ENCODE results near the gene NUDT5. TPM values are rescaled to one million over a fixed set of nuclear protein-coding genes. Genes with fewer than 3 reads are reported as not detected.

NUDT5 gene
- total RNA-seq: 10 to 100 TPM; 95.9 to 98.6 TPM

DNA sequence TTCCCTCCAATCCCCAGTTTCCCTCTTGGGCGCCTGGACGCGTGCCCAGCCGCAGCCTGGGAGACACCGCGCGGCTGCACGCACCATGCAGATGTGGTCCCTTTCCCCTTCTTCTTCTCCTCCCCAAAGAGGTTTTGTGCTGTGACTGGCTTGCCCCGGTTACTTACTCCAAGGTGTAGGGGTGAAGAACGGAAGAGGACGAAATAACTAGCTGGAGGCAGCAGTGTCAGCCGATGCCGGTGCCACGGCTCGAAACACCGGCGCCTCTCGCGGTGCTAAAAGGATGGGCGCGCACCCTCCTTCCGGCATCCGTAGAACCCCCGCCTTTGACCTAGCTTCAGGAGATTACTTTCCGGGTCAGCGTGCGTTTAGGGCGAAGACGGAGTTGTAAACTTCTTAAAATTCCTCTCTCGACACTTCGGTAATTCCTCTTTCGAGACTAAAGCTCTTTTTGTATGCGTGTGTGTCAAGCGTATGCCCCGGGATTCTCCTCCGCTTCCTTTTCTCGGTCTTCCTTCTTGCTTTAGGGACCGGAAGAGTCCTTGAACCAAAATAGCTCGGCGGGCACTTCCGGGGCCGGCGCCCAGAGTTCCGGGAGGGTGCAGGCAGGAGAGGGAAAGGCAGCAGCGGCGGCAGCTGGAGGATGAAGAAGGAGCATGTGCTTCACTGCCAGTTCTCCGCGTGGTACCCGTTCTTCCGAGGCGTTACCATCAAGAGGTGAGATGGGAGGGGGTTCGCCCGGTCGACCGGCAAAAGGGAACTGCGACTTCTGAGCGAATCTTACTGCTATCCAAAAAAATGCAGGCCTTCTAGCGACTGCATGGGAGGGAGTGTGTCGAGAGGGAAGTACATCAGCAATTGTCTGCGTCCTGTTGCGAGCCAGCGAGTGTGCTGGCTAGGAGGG, at the start of gene NUDT5, which contains the start of gene CDC123:
NUDT5 (minus strand) TSS at position 289 of the 904 bp plus-strand sequence. CDS start 9,600 bp downstream, outside the sequence.
CDC123 (plus strand) TSS at position 586 of the 904 bp plus-strand sequence; CDS start at position 644, 58 bp downstream.
- Mint-ChIP-seq H3K27me3 (no peaks in the 10 kb centered on the region), H3K4me3 (peak within 1 kb of the TSS; percentile 95), H3K9me3 (no peaks in the 10 kb centered on the region), H3K4me1 (ENCODE audit: low read depth) (peaks cover 50% of the 10 kb centered on the region), H3K27ac (peak within 1 kb of the TSS; percentile 99), H3K36me3 (ENCODE audit: low read depth) (peaks cover 56% of the 10 kb centered on the region)
- ChIA-PET POLR2A (interaction anchor here (0.7 to 2.2 kb wide), 12 partner anchors 8 to 155 kb away, joined by 3 to 12 read pairs (median 4); partner anchors contain the start of genes CAMK1D and UPF2), CTCF (interaction anchor here (0.6 to 3.0 kb wide), 5 partner anchors 16 to 514 kb away, joined by 3 to 26 read pairs (median 4); no protein-coding TSS in a partner anchor)
- TF ChIP-seq, protein P1, sequence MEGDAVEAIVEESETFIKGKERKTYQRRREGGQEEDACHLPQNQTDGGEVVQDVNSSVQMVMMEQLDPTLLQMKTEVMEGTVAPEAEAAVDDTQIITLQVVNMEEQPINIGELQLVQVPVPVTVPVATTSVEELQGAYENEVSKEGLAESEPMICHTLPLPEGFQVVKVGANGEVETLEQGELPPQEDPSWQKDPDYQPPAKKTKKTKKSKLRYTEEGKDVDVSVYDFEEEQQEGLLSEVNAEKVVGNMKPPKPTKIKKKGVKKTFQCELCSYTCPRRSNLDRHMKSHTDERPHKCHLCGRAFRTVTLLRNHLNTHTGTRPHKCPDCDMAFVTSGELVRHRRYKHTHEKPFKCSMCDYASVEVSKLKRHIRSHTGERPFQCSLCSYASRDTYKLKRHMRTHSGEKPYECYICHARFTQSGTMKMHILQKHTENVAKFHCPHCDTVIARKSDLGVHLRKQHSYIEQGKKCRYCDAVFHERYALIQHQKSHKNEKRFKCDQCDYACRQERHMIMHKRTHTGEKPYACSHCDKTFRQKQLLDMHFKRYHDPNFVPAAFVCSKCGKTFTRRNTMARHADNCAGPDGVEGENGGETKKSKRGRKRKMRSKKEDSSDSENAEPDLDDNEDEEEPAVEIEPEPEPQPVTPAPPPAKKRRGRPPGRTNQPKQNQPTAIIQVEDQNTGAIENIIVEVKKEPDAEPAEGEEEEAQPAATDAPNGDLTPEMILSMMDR (IDR thresholded peaks at IDR 0.05): no peak
- DNase-seq (peak; percentile 94), ATAC-seq (peak; percentile 95)
- intact Hi-C loops (cut with micrococcal nuclease): loop anchor here (10.0 kb wide), 1 partner anchor 151 kb away; the partner anchor contains the start of gene UPF2

DNA sequence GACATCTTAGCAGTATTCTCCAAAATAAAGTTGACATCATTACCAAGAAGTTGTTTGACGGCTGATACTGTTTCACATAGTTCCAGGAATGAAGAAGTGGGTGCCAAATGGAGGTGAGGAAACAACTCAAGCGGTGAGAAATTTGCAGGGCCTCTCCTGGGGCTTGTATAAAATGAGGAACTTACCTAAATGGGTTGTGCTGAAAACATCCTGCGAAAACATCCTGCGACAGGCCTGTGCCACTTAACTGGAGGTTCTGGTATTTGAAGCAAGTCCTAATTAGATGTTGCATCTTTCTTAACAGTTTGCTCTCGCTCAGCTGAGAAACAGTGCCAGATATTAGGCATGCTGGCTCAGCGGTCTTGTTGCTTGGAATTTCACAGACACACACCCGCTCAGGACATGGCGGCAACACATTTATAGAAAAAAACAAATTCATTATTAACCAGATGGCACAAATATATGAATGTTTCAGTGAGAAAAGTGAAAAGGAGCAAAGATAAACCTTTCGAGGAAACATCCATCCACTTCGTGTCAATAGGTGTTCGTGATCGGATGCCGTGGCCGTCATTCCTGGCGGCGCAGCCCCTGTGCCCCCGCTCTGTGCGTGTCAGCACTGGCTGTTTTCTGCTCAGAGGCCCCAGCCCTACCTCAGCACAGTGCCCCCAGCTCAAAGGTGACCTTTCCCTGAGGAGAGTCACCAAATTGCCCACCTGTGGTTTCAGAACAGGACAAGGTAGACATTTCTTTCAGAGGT, 48.4 kb upstream of the NUDT5 start:
- peak overlapping the region; percentile 76 for H3K27ac Mint-ChIP-seq
- POLR2A ChIA-PET: no interaction called here

DNA sequence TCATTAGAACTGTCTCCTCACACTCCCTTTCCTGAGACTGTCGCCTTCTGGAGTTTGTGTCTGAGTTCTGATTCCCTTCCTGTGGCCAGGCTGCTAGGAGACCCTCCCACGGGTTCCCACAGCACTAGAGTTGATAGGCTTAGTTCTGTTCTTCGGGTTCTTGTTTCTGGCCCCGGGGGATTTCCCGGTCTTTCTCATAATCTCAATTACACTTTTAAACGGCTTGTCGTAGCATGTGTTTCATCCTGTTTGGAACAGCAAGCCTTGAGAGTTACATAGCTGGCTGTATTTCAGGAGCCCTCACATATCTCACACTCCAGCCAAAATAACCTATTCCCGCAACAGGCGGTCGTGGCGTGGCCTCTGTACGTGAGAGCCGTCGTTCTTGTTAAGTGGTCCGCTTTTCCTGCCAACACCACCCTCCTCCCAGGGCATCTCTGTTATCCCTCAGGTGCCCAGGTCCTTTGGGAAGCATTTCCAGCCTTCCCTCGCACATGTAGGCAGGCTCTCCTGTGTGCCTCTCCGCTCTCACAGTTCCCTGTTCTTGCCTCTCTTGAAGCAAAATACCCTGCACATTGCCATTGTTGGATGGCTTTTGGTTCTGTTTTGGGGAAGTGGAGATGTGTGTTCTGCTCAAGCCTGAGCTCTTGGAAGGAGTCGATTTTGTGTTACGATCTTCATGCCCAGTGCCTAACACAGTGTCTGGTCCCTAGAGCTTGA, 46.3 kb upstream of the NUDT5 start:
- CTCF ChIA-PET: interaction anchor here (1.0 to 1.6 kb wide), 4 partner anchors 14 to 27 kb away, joined by 3 to 4 read pairs (median 3); no protein-coding TSS in a partner anchor
- peaks cover 31% of the 10 kb centered on the region for H3K4me1 Mint-ChIP-seq (ENCODE audit: low read depth)
- peaks cover 55% of the 10 kb centered on the region for H3K36me3 Mint-ChIP-seq (ENCODE audit: low read depth)
- peak; percentile 82 for DNase-seq
- peak; percentile 80 for ATAC-seq
- H3K9me3 Mint-ChIP-seq: no peaks in the 10 kb centered on the region
- TF ChIP-seq, protein P1 (IDR thresholded peaks at IDR 0.05): no peak
- H3K4me3 Mint-ChIP-seq: peak overlapping the region; percentile 45
- POLR2A ChIA-PET: no interaction called here
- intact Hi-C loops (cut with micrococcal nuclease): no loop called here
- H3K27ac Mint-ChIP-seq: peak overlapping the region; percentile 94
- H3K27me3 Mint-ChIP-seq: no peaks in the 10 kb centered on the region

More for the DNA sequence above, 48.4 kb upstream of the NUDT5 start:
- no peak overlapping the region for H3K4me3 Mint-ChIP-seq
- intact Hi-C loops (cut with micrococcal nuclease): no loop called here
- peaks cover 31% of the 10 kb centered on the region for H3K4me1 Mint-ChIP-seq (ENCODE audit: low read depth)
- ATAC-seq (peak; percentile 24), DNase-seq (peak; percentile 11)
- H3K36me3 Mint-ChIP-seq (ENCODE audit: low read depth): peaks cover 51% of the 10 kb centered on the region
- H3K27me3 Mint-ChIP-seq: no peaks in the 10 kb centered on the region
- no peaks in the 10 kb centered on the region for H3K9me3 Mint-ChIP-seq
- CTCF ChIA-PET: no interaction called here
- TF ChIP-seq, protein P1 (IDR thresholded peaks at IDR 0.05): no peak

DNA sequence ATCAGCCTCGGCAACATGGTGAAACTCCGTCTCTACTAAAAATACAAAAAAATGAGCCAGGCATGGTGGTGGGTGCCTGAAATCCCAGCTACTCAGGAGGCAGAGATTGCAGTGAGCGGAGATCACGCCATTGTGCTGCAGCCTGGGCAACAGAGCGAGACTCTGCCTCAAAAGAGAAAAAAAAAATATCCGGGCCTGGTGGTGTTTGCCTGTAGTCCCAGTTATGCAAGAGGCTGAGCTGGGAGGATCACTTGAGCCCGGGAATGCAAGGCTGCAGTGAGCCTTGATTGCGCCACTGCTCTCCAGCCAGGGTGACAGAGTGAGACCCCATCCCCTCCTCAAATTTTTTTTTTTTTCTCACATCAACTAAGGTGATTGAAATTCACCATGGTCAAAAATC, 43.1 kb upstream of the NUDT5 start:
- TF ChIP-seq, protein P1 (IDR thresholded peaks at IDR 0.05): no peak
- ATAC-seq: no peak
- no peak overlapping the region for H3K4me3 Mint-ChIP-seq
- H3K27me3 Mint-ChIP-seq: no peaks in the 10 kb centered on the region
- H3K36me3 Mint-ChIP-seq (ENCODE audit: low read depth): peaks cover 56% of the 10 kb centered on the region
- intact Hi-C loops (cut with micrococcal nuclease): no loop called here
- peaks cover 26% of the 10 kb centered on the region for H3K4me1 Mint-ChIP-seq (ENCODE audit: low read depth)
- ChIA-PET CTCF (interaction anchor here (1.0 kb wide), 1 partner anchor 24 kb away, joined by 3 read pairs; no protein-coding TSS in a partner anchor), POLR2A (no interaction called here)
- no peaks in the 10 kb centered on the region for H3K9me3 Mint-ChIP-seq
- H3K27ac Mint-ChIP-seq: no peak overlapping the region
- DNase-seq: no peak

Data from activated CD8-positive, alpha-beta T cell treated with anti-CD3 and anti-CD28 coated beads for 36 hours (primary cell).